Measurements from ENCODE around the gene COLEC12. TPM values are rescaled to one million over a fixed set of nuclear protein-coding genes. Genes with fewer than 3 reads are reported as not detected.

COLEC12 gene
- total RNA-seq, 3 donors from 2014 or later = 2.4 to 12.1 (median 4.7) TPM

GRCh38 chr18:306608-307255 lies 193.8 kb downstream of the COLEC12 start:
- Histone ChIP-seq H3K4me1 (ENCODE audit: low read depth) (no peaks in the 10 kb centered on the region), H3K9me3 (no peaks in the 10 kb centered on the region), H3K36me3 (ENCODE audit: low read depth) (no peaks in the 10 kb centered on the region), H3K4me3 (no peak overlapping the region)
- ATAC-seq = no peak
- TF ChIP-seq CTCF (IDR thresholded peaks at IDR 0.05) = no peak
- DNase-seq = no peak
- intact Hi-C loops (cut with DNase I, micrococcal nuclease) = no loop called here

GRCh38 chr18:305003-305501 lies 195.4 kb downstream of the COLEC12 start:
- no peaks in the 10 kb centered on the region for H3K36me3 ChIP-seq (ENCODE audit: low read depth)
- intact Hi-C loops (cut with DNase I, micrococcal nuclease) = no loop called here
- no peaks in the 10 kb centered on the region for H3K4me1 ChIP-seq (ENCODE audit: low read depth)
- no peak for ATAC-seq
- TF ChIP-seq CTCF (IDR thresholded peaks at IDR 0.05) = no peak
- no peaks in the 10 kb centered on the region for H3K9me3 ChIP-seq
- DNase-seq = no peak
- H3K4me3 ChIP-seq = no peak overlapping the region

GRCh38 chr18:303607-304006 lies 196.9 kb downstream of the COLEC12 start:
- H3K4me3 ChIP-seq = no peak overlapping the region
- no peaks in the 10 kb centered on the region for H3K9me3 ChIP-seq
- ATAC-seq = no peak
- no peaks in the 10 kb centered on the region for H3K4me1 ChIP-seq (ENCODE audit: low read depth)
- DNase-seq = no peak
- TF ChIP-seq CTCF (IDR thresholded peaks at IDR 0.05) = no peak
- intact Hi-C loops (cut with DNase I, micrococcal nuclease) = no loop called here
- H3K36me3 ChIP-seq (ENCODE audit: low read depth) = no peaks in the 10 kb centered on the region

GRCh38 chr18:303011-303410 lies 197.5 kb downstream of the COLEC12 start:
- intact Hi-C loops (cut with DNase I, micrococcal nuclease) = no loop called here
- H3K4me3 ChIP-seq = no peak overlapping the region
- H3K36me3 ChIP-seq (ENCODE audit: low read depth) = no peaks in the 10 kb centered on the region
- DNase-seq (no peak), ATAC-seq (no peak)
- H3K9me3 ChIP-seq = no peaks in the 10 kb centered on the region
- H3K4me1 ChIP-seq (ENCODE audit: low read depth) = no peaks in the 10 kb centered on the region
- TF ChIP-seq CTCF (IDR thresholded peaks at IDR 0.05) = no peak

- DNase-seq (no peak), ATAC-seq (no peak)
- no peak overlapping the region for H3K4me3 ChIP-seq
- no peaks in the 10 kb centered on the region for H3K4me1 ChIP-seq (ENCODE audit: low read depth)
- H3K36me3 ChIP-seq (ENCODE audit: low read depth) = no peaks in the 10 kb centered on the region
- H3K9me3 ChIP-seq = no peaks in the 10 kb centered on the region
- TF ChIP-seq CTCF (IDR thresholded peaks at IDR 0.05) = no peak
- intact Hi-C loops (cut with DNase I, micrococcal nuclease) = no loop called here
These were observed 198.4 kb downstream of the COLEC12 start for GRCh38 chr18:302097-302496.
